ENCODE results near the gene CDK10.
A peak's percentile ranks its signal among the peaks of the same experiment; 100 is the strongest.
"Not testable (repeated sequence)": the region's sequence is repeated elsewhere in the genome, so short reads cannot be mapped to it uniquely, and the experiment has no call there.

CDK10 gene

DNA sequence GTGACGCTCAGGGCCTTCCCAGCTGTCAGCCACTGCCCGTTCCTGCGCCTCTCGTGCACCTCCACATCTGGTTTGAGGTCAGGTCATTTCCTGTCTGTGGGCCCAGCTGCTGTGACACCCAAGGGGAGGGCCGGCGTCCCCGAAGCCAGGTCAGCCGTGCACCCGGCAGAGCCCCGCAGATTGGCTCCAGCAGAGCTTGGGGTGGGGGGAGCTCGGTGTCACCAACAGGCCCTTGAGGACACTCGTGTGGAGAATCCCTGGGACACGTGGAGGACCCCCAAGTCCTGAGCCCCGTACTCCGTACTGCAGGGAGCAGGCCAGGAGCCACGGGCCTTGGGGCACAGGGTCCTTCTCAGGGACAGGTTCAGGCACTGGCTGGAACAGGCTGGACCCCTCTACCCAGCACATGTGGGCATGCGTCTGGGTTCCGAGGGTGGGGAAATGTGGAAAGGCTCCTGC, 10.2 kb downstream of the CDK10 start:
- DNase-seq: no peak

DNA sequence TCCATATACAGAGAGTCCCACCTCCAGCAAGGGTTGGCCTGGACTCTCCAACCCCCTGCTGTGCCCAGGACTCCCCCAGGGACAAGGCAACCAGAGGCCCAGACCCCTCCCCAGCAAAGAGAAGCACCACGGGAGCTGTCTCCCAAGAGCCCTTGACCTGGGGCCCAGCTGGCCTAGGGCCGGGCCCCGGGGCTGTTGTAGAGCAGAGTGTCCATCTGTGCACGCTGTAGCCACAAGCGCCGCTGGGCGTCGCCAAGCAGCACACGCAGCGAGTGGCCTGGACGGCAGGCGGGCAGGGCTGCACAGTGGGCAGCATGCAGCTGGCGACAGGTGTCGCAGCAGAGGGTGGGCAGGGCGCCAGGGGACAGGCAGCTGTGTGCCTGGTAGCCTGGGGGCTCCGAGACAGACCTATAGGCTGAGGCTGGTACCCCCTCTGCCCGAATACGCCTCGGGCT, 10.7 kb downstream of the CDK10 start:
- peak; percentile 24 for DNase-seq

DNA sequence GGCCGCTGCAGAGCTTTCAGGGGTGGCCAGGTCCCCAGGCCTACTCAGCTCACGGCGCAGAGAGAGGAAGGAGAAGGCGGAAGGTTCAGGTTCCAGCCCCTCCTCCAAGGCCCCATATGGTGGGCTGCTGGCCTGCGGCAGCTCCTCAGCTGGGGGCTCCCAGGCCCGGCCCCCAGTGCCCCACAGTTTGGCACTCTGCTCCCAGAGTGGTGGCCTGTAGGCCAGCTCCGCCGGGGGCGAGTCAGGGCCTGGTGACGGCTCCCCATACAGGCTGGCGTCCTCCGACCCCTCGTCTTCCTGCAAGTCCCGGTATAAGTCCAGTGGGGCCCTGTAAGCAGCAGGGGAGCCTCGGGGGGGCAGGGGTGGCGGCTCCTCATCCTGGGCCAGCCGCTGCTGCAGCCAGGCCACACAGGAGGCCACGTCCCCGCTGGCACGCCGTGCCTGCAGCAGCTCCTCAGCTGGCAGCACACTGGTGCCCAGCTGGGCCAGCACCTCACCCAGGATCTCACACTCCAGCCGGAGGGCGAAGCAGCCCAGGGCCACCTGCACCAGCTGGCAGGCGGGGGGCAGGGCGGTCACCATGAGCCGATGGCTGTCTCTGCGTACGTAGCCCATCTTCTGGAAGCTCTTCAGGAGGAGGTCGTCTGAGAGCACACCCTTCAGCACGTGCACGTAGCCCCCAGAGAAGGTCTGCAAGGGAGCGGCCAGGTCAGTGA, 11.3 kb downstream of the CDK10 start:
- DNase-seq: peak; percentile 21

DNA sequence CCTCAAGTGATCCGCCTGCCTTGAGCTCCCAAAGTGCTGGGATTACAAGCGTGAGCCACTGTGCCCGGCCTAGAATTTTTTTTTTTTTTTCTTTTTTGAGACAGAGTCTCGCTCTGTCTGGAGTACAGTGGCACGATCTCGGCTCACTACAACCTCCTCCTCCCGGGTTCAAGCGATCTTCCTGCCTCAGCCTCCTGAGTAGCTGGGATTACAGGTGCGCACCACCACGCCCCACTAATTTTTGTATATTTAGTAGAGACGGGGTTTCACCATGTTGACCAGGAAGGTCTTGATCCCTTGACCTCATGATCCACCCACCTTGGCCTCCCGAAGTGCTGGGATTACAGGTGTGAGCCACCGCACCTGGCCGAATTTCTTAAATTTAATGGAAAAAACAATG, 12.2 kb downstream of the CDK10 start:
- not testable (repeated sequence) for DNase-seq

DNA sequence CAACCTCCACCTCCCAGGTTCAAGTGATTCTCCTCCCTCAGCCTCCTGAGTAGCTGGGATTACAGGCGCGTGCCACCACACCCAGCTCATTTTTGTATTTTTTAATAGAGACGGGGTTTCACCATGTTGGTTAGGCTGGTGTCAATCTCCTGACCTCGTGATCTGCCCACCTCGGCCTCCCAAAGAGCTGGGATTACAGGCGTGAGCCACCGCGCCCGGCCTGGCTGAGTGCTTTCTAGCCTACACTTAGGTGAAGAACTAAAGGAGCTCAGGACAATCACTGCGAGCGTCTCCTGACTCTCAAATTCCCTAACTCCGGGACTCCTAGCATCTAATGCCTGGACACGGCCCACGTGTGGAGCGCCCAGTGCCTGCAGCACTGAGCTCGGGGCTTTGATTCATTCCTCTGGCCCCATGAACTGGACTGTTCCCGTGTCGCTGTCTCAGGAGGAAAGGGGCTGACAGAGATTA, 13.2 kb downstream of the CDK10 start:
- DNase-seq: not testable (repeated sequence)

DNA sequence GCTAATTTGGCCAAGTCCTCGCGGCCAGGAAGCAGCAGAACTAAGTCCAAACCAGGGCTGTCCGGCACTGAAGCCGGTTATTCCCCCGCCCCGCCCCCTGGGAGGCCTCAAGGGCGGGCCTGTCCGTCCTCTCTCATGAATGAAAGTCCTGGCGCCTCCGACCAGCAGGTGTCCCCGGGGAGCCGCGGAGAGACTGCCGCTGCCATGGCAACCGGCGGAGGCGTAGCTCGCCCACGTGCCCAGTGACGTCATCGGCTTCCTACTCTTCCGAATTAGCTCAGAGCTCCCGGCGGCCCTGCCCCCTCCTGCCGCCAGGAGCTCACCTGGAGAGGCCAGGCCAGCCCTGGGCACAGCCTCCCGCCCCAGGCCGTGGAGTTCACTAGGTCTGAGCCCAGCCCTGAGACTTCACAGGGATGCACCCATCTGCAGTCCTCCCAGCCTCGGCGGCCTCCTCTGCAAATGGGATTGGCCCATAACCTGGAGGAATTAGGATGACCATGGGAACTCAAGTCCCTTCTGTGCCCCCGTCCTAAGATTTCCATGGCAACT, 13.7 kb downstream of the CDK10 start:
- DNase-seq: peak; percentile 81

DNA sequence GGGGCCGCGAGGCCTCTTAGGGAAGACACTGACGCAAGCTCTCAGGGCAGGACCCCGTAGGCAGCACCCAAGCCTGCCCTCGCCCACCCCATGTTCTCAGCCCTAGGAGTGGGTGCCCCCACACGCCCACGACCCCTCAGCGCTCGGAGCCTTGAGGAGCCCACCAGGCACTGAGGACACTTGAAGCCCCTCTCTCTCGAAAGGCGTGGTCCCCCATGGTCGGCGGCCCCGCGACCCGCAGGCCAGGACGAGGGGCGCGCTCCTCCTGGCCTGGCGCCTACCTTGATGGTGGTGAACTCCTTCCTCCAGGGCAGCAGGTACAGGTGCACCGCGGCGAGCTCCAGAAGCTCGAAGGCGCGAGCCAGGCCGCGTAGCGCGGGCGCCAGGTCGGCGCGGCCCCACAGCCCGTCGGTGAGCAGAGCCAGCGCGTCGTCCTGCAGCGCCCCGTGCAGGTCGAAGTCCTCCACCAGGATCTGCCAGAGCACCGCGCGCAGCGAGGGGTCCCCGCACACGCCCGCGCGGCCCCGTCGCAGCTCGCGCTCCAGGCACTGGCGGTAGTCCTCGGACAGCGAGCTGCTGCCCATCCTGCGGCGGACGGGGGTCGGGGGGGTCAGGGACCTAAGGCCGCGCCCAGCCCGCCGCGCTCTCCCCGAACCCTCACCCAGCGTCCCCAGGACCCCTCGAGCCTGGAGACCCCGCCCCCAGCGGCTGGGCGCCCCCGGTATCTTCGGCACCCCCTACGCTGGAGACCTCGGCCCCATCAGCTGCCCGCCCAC, 14.3 kb downstream of the CDK10 start:
- no peak for DNase-seq

DNA sequence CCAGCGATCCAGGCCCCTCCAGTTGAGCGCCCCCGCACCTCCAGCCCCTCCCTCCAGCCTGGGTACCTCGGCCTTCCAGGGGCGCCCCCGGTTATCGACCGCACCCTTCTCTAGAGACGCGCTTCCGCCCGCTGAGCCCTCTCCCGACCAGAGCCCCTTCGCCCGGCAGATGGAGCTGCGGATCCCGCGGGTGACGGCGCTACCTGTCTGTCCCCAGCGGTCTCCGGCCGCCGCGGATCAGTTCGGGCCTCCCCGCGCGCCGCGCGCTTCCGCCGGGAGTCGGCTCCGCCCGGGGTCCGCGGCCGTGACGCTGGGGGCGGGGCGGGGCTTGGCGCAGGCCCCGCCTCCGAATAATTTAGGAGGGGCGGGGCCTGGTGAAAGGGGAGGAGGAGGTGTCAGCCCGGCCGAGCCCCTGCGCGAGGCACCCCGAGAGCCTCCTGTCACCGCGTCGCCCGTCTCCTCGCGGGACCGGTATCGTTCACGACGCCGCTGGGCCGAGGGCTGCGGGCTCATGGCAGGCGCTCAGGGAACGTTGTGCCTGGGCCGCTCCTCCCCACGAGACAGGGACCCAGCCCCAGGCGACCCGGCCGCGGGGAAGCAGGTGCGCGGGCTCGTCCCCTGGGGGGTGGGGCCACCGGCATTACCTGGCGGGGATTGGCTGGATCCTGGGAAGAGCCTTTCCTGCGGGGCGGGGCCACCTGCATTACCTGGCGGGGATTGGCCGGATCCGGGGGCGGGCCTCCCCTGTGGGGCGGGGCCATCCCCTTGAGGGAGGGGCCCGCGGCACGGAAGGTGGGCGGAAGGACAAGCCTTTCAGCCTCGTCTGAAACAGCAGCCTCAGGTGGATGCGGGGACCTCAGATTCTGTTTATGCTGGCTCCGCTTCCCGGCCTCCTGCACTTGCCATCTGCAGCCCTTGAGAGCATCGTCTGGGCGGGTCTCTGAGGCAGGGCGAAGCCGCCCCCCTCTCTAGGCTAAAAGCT, 15.2 kb downstream of the CDK10 start, which contains the start of gene SPATA2L:
Gene SPATA2L (minus strand): TSS at position 281 of the 982 bp plus-strand sequence. CDS start 473 bp downstream, outside the sequence.
- peak; percentile 70 for DNase-seq

DNA sequence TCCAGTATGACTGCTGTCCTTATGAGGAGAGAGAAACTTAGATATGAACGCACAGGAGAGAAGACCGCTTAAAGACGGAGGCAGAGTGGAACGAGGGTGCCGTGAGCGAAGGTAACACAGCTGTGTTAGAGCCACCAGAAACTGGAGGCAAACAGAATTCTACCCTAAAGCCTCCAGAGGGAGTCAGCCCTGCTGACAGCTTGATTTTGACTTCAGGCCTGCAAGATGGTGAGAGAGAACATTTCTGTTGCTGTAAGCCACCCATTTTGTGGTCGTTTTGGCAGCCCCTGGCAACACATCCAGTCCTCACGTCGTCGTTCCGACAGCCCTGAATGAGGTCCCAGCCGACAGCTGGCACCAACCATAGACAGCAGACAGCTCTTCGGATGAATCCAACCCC, 17.8 kb downstream of the CDK10 start:
- DNase-seq: no peak

DNA sequence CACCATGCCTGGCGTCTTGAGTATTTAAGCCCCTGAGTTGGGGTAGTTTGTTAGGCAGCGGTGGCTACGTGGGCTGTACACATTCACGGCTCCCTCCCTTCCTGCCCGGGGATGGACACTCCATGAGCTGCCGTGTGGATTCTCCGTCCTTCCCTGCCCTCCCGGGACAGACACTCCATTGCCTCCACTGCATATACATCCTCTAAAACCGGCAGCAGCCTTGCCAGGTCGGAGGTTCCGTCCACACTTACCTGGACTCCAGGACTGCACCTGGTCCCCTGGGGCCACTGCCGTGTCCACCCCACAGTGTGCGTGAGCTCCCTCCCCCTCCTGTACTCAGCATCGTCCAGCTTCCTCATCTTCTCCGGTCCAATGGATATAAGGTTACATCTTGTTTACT, 18.5 kb downstream of the CDK10 start:
- no peak for DNase-seq

DNA sequence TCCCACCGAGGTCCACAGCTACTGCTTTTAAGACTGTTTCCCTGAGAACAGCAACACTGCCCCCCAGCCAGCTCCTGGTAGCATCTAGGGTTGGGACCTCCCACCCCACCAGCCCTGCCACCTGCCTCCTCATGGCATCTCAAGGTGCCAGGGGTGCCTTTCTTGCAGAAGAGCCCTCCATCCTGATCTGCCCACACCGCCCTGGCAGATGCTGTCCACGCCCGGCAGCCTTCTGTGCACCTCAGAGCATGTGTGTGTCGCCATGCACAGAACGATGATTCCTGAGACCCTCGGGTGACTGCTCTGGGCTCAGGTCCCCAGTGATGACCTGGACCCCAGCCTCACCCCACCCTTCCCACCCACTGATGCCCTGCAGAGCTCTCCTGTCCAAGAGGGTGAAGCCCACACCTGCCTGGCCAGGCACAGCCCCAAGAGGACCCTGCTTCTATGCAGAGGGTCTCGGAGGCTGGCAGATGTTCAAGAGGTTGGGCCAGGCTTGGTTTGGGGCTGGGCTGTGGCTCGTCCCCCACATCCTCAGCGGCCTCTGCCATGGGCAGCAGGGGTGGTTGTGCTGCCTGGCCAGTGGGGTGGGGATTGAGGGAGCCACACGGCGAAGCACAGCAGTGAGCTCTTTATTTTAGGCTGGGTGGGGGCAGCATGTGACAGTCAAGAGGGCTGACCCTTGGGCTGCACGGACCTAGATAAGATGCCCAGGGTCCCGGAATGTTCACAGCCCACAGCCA, 20.2 kb downstream of the CDK10 start:
- no peak for DNase-seq

DNA sequence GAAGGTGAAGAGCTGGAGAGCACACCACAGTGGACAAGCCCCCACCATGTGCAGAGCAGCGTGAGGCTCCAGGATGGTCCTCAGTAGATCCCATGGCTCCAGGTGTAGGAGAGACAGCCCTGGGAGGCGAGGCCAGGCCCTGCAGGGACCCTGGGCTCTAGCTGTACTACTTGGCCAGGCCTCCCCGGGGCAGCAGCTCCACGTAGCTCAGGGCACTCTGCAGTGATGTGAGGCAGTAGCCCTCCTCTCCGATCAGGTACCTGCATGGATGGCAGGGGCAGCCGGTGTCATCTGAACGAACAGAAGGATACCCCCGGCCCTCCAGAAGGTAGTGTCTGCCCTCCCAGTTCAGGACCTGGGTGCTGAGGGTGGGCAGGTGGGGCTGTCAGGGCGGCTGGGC, 21.2 kb downstream of the CDK10 start:
- no peak for DNase-seq

DNA sequence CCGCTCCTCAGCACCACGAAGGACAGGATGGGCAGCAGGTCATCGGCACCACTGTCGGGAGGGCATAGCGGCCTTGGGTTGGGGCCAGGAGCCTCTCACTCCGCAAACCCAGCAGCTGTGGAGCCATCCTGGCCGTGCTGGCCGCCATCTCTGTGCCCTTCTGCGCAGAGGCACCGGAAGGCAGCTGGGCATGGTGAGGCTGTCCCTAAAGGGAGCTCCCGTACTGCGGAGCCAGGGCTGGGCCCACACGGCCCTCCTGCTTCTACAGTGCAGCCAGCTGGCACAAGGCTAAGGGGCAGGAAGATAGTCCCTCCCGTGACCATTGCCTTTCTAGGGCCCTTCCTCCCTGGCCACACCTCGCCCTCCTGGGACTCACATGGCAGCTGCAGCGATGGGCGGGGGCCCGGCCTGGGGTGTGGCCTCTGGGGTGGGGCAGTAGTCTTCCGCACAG, 22.0 kb downstream of the CDK10 start:
- no peak for DNase-seq

DNA sequence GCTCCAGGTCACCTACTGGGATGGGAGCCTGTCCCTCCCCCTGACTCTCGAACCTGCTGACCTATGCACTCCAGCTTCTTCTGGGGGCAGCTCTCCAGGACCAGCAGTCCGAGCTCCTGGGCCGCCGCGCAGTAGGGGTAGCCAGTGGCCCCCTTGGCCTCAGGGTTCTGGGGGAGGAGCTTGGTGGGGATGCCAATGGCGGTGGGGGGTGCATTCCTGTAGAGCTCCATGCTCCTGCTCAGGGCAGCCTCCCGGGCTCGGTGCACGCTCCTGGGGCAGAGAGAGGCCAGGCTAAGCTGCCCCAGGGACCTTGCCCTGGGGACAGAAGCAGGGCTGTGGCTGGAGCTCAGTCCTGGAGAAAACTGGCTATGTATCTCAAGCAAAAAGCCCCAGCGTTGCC, 22.7 kb downstream of the CDK10 start:
- DNase-seq: no peak

DNA sequence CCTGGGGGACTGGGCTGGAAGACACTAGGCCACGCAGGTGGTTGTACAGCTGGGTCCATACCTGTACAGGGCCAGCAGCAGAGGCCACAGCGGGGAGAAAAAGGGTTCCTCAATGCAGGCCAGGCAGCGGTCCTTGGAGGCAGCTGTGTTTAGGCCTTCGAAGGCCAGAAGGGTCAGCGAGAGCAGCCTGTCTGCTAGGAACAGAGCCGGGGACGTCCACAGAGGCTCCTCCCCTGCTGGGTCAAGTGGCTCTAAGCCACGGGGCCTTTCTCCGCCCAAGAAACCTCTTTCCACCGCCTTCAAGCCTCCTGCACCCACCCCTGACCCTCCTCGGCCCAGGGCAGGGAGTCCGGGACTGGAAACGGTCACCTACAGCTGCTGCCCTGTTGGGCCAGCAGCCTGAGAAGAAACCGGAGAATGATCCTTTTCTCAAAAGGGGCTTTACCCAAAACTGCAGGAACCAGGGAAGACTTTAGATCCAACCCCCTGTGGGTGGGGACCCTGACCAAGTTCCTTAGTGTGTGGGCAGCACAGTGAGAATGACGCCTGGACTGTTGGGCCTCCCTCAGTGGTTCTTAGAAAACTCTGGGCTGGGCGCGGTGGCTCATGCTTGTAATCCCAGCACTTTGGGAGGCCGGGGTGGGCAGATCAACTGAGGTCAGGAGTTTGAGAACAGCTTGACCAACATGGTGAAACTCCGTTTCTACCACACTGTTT, 23.4 kb downstream of the CDK10 start:
- DNase-seq: no peak

DNA sequence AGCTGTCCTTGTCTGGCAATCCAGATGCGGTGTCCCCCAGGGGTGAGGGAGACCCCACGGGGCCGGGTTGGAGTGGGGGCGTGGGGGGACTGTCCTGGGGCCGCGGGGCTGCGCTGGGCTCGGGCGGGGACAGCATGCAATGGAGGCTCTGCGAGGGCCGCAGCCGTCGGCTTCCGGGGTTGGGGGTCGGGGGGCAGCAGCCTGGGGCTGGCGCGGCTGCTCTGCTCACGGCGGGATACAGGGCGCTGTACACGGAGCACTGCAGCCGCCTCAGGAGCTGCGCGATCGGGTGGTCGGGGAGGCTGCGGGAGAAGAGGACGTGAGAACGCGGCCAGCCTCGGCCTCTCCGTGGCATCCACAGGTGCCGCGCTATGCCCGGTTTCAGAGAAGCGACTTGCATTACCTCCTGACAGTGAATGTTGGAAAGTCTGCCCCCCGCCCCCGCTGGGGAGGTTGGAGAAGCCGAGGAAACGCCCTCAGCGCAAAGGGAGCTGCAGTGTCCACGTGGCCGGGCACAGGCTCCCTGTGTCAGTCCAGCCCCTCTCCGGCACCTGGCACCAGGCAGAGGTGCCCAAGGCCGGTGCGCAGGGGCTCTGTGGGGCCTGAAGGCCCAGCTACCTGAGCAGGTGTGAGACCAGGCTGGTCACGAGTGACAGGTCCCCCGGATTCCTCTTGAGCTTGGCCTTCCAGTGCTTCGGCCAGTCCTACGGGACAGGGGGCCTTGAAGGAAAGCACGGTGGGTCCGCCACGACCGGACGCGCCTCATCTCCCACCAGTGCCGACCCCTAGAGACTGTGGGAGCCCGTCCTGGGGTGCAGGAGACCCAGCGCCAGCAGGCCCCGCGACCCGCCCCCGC, 24.4 kb downstream of the CDK10 start:
- DNase-seq: no peak

DNA sequence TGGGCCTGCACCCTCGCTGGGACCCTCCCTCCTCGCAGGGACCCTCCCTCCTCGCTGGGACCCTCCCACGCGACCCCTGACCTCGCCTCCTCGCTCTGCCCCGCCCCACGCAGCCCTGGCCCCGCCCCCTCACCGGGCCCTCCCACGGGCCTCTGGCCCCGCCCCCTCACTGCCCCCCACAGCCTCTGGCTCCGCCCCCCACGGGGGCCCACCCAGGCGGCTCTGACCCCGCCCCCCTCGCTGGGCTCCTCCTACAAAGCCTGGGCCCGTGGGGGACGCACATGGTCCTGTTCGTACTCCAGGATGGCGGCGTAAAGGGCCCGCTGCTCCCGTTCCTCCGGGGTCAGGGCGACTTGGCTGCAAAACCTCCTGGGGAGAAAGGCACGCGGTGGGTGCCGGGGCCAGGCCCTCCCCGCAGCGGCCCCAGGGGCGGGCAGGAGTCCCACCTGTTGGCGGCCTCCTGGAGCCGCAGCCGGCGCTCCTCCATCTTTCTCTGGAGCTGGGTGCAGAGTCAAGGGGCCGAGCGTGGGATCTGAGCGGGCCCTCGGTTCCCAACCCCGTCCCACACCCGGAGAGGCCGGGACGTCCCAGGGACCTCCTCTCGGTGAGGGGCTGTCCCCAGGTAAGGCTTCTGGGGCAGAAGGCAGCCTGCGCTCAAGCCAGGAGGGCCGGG, 25.2 kb downstream of the CDK10 start:
- DNase-seq: no peak

DNA sequence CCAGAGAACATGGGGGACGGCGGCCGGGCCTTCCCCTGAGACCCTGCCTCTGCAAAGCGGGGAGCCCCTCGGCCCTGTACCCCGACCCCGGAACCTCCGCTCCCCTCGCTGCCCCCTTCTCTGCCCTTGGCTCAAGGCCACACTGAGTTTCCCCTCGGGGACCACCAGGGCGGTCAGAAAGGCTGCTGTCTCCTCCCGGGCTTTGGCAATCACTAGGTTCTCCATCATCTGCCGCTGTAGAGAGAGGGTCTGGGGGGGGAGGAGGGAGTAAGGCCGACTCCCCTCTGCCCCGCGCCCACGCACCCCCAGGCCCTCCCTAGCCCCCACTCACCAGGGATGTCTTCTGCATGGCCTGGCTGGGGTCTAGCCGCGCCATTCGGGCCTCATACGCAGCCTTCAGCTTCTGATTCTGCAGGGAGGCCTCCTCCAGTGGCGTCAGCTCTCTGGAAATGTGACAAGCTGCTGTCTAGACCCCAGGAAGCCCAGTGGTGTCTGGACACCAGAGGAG, 25.8 kb downstream of the CDK10 start:
- no peak for DNase-seq

DNA sequence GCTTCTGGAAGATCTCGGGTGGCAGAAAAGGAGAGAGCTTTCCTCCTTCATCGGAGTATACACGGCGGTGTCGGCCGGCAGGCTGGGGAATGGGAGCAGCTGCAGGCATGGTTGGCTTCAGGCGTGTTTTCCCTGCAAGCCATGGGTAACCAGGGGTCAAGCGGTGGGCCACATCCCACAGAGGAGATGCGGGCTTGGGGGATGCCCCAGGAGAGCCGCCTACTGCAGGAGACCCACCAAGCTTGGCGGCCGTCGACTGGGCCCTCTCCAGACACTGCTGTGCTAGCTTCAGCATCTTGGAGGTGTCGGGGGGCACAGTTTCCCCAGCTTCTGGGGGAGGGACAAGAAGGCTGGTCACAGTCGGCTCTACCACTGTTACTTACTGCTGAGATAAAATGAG, 30.0 kb downstream of the CDK10 start:
- DNase-seq: no peak
